NCI-H2227 treated with DMSO at 0.1 percent for 48 hours (cell line): Measurements from ENCODE around the gene OTOF.

ENCODE experiments used
- DNase-seq: peaks from one replicate; lab custom pipeline; 2025; lab: John Stamatoyannopoulos, UW

Gene OTOF

DNA sequence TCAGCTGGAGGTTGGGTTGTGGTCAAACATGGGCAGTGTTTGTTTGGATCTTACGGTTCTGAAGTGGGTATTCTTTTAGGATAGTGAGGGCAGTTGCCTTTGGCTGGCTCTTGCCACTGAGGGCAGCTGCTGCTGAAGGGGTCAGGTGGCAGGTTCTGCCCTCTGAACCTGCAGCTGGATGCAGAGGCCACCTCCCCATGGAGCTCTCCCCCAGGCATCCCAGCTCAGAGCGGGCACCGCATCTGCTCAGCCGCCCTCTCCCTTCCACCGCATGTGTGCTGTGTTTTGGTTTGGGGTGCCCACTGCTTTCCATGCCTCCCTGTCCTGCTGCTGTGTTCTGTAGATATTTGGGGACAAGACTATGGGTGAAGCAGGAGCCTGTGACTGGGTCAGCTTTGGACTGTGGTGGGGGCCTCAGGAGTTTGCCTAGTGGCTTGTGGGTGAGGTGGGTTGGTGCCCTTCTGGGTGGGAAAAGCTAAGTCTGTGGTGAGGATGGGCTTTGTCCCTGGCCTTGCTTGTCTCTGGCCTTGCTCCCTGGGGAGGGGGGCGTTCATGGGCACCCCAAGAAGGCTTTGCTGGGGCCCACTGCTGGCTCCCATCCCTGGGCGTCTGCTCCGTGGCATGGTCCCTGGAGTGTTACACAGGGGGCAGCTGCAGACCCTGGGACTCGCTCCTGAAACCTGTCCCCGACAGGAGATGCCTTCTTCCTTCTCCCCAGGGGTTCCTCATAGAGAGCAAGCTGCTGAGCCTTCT lies 28.5 kb downstream of the OTOF start:
- no peak for DNase-seq

DNA sequence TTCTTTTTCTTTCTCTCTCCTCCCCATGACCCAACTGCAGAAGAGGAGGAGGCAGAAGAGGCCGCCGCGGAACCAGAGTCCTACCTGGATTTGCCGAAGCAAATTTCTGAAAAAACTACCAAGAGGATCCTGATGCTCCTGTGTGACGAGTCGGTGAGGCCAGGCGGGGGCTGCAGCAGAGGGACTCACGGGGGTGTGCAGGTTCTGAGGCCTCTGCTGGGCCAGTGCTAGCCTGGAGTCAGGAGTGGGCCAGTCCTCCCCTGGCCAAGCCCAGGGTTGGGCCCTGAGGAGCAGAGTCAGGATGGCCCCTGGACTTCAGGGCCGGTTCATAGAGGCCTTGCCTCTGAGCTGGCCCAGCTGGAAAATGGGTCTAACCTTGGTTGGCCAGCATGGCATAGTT lies 29.3 kb downstream of the OTOF start:
- no peak for DNase-seq

DNA sequence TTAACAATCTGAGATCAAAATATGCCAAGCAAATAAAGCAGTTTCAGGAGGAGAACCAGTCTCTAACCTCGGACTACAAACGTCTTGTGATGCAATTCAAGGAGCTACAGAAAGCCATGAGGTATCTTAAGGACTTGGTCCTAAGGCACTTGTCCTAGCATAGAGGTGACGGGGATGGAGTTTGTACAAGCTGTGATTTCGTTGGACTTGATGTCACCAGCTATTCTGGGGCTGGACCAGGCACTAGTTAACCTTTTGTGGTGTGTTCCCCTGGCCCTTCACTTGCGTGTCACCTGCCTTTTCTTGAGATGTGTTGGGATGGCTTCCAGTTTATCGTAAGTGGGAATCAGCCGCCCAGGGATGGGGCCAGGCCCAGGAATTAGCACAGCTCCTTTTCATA lies 33.7 kb downstream of the OTOF start:
- no peak for DNase-seq

DNA sequence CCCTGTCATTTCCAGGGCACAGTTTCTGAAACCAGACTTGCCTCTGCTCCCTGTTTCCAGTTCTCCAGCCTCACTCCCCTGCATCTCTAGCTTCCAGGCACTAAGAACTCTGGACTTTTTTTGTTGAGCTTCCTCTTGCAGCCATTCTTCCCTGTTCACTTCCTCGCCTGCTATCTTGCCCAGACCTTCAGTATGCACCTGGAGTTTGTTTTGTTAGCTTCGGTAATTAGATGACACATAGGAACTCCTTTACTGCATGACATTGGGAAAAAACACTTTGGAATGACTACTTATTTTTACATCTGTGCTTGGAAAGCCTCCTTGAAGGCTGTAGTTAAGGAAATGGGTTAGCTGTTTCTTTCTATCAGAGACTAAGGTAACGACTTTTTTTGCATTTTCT lies 35.2 kb downstream of the OTOF start:
- DNase-seq = no peak

DNA sequence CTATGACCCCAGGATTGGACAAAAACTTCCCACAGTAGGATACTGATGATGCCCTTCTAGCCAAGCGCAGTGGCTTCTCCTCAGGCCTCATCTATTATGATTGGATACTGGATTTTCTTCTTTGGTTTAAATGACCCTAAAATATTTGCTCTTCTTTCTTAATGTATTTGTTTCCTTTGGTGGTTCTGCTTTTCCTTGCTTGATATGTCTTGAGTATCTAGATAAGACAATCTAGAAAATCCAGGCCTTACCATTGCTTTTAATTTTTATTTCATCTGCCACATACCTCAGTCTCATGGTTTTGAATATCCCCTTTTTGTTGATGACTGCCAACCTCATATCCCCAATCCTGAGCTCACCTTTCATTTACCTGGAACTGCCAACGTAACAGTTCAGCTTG lies 35.6 kb downstream of the OTOF start:
- no peak for DNase-seq

DNA sequence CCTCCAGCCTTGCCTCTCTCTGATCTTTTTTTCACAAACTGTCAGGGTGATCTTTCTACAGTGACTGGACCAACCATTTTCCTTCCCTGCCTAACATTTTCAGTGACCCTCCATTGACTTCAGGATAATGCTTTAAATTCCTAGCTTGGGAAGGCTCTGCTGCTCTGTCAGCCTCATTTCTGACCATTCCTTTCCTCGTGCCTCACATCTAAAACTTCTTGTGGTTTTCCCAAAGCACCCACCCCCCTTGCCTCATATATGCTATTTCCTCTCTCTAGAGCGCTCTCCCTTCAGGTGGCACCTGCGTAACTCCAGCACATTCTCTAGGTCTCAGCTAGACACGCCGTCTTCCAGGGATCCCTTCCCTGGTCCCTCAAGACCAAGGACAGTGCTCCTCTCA lies 39.0 kb downstream of the OTOF start:
- no peak for DNase-seq

DNA sequence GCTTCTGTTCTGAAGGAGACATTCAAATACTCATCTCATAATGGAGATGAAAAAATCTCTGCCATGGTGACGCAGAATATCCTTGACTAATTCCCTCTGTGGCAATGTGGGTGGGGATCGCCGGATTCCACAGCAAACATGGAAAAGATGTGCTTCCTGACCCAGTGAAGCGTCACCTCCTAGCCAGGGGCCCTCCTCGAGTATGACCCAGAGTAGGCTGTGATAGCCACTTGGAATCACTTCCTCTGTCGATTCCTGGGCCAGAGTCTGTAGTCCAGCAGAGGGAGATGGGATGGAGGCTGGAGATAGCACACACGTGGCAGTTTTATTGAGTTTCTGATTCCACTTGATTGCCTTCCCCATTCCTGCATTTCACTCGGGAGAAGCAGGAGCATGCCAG lies 39.4 kb downstream of the OTOF start:
- no peak for DNase-seq

DNA sequence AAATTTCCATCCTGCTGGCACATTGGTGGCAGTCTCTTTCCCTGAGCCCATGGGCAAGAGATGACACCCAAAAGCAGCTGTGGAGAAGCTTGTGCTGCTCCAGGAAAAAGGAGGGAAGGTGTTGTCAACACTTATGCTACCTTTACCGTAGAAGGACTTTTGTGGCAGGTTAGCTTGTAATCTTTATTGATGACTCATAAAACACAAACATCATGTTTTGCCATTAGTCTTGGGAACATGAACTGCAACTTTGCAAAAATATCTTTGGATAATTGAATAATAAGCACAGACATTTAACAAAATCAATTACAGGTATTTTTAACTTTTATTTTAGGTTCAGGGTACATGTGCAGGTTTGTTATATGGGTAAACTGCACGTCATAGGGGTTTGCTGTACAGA lies 42.8 kb downstream of the OTOF start:
- no peak for DNase-seq

DNA sequence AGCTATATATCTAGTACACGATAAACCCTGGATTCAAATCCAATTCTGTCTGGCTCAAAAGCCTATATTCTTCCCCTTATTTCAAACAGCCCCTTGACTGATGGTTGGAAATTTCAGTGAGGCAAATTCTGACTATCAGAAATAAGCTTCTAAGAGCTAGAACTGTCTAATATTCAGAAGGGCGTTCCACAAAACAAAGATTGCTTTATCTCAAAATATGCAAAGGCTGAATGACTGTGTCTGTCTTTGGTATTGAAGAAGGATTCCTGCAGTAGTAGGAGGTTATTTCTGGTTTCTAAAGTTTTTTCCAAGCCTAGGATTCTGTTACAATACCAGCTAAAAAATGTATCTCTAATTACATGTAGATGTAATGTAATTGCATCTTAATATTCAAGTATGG lies 45.1 kb downstream of the OTOF start:
- DNase-seq = no peak

DNA sequence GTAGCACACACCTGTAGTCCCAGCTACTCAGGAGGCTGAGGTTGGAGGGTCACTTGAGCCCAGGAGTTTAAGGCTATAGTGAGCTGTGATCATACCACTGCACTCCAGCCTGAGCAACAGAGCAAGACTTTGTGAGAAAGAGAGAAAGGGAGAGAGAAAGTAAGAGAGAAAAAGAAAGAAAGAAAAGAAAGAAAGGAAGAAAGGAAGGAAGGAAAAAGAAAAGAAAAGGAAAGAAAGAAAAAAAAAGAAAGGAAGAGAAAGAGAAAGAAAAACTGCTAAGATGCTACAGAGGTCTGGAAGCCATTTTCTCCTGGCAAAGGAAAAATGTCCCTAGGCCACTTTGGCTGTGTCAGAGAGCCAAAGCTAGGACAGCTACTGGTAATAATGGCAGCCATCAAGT lies 45.6 kb downstream of the OTOF start:
- DNase-seq = no peak

DNA sequence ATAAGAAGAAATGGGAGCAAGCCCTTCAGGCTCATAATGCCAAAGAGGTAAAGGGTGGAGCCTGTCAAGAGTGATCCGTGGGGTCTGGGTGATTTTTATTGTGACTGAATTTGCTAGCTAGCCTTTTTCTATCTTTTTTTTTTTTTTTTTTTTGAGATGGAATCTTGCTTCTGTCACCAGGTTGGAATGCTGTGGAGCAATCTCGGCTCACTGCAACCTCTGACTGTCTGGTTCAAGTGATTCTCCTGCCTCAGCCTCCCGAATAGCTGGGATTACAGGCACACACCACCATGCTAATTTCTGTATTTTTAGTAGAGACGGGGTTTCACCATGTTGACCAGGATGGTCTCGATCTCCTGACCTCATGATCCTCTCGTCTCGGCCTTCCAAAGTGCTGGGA lies 47.1 kb downstream of the OTOF start:
- no peak for DNase-seq

DNA sequence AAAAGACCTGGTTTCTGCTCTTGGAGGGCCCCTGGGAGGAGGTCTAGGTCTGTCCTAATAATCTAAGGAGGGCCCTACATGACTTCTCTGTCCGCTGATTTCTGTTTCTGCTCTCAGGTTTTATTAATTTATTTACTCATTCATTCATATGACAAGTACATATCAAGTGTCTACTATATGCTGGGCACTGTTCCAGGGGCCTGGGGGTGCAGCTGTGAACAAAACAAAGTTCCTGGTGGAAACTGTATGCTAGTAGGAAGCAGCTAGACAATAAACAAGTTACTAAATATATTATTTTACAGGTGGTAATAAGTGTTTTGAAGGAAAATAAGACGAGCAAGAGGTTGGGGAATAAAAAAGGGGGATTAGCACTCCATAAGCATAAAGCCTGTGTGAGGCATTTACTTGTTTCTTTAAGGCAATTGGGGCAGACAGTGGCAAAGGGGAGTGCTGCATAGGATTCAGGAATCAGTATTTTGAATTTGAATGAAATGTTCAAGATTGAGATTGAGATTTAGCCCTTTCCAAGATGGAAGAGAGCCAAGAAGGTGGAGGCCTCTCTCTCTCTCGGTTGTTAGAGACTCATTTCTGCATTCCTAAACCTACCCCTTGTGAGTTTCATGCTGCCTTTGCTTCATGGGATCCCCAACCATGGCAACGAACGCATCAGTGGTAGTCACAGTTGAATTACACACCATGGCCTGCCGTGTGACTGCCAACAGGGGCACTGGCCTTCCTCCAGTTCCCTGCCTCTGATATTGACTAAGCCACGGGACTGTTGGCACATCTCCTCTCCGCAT lies 47.9 kb downstream of the OTOF start:
- no peak for DNase-seq

DNA sequence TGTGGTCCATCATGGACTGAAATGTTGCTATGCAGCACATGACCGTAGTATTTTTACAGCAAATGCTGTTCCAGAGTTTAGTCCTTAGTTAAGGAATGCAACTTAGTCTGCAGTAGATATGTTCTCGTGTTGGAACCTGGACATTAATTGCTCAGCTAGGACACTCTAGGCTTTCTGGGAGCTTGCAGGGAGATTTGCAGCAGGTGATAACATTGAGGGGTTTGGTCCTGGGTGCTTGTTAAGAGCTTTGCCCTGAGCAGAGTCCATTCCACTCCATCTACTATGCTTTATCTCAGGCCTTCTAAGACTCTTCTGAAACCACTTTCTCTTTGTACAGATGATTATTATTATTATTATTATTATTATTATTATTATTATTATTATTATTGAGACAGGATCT lies 49.1 kb downstream of the OTOF start:
- DNase-seq = no peak

DNA sequence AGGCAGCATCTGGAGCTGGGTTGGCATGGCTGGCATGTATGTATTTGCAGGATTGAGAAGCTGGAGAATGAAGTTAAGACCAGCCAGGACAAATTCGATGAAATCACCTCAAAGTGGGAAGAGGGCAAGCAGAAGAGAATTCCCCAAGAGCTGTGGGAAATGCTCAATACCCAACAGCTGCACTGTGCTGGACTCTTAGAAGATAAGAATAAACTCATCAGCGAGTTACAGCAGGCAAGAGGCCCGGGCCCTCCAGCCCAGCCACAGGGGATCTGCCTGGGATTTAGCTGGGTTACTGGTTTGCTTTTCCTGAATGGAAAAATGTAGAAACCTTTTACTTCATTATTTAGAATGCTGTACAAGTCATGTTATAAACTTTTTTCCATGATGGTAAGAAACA lies 53.7 kb downstream of the OTOF start:
- no peak for DNase-seq

DNA sequence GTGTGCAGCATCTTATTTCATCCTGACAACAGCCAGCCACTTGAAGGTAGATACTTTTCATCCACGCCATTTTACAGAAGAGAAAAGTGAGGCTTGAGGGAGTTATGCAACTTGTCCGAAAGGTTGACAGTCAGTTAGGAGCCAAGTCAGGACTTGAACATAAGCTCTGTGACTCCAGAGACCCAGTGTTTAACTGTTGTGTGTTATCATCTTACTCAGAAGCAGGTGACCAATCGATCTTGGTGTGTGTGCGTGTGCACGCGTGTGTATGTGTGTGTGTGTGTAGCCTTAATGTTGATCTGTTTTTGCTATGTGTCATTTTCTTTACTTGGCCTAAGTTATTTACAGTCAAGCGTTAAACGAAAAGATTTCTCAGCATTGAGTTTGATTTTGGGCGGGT lies 54.2 kb downstream of the OTOF start:
- no peak for DNase-seq

DNA sequence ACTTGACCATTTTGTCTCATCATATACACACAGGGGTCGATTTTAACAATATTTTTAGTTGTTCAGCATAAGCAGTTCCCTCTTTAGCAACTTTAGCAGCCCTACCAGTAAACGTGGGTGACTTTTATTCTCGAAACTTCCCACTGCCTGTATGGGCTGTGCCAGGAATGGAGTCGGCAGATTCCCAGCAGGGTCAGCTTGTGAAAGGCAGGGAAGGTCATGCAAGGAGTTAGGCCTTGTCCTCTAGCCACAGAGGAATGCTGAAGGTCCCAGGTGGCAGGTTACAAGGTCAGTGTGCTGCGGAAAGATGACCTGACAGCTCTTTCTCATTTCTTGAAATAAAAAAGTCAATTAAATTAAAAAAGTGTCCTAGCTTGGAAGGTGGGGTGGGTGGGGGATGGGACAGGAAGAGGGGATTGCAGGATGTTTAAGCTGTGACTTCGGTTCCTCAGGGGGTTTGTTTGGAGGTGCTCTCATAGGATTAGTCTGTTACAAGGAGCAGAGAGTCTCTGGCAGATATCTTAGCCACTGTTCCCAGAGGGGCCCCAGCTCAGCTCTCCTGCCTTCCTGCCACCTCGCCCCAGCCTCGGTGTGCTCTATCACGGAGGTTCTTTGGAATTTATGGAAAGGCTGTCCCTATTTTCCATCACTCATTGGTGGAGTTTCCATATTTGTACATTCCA lies 54.8 kb downstream of the OTOF start:
- no peak for DNase-seq

DNA sequence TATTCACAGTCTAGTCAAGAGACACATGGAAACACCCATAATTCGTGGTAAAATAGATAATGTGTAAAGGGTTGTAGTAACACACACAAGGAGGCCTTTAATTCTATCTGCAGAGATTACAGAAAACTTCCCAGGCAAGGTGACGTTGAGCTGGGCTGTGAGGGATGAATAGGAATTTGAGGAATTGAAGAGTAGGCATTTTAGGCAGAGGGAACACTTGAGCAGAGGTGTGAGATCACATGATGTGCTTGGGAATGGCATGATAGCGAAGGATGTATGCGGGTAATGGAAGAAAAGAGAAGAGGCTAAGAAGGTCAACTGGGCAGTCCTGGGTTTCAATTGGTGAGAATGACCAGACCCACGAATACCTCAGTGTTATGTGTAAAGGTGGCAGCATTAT lies 56.0 kb downstream of the OTOF start:
- no peak for DNase-seq

DNA sequence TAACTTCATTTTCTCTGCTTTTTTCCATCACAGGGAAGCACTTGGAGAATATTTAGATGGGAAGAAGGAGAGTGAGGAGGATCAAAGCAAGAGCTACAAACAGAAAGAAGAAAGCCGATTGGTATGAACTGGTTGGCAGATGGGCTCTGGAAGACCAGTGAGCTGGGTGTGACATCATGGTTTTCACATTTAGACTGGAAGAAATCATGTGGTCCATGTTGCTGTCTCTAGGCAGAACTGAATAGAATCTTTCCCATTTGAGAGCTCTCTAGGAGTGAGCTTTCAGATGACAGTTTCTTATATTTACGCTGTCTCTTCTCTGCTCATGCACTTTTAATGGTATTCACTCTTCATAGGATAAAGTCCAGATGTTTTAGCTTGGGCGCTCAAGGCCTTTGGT lies 63.6 kb downstream of the OTOF start:
- no peak for DNase-seq

DNA sequence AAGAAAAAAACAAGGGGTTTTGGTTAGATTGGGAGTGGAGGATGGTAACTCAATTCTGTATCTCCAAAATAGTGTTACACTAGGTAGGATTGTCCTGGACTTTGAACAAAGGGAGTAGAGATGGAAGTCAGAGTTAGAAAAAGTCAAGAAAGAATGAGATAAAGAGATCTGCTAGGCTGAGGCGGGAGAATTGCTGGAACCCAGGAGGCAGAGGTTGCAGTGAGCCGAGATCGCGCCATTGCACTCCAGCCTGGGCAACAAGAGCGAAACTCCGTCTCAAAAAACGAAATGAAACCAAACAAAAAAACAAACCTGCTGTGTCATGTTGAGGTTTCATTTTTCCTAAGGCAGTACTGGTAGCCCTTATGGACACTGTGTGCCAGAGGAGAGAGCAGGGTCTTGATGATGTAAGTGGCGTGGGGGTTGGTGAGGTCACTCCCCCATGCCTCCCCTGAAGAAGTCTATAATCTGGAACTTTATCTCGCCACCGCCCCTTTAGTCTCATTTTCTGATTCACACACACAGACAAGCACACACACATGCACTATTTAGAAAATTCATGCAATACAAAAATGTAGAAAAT lies 65.7 kb downstream of the OTOF start:
- DNase-seq = no peak

DNA sequence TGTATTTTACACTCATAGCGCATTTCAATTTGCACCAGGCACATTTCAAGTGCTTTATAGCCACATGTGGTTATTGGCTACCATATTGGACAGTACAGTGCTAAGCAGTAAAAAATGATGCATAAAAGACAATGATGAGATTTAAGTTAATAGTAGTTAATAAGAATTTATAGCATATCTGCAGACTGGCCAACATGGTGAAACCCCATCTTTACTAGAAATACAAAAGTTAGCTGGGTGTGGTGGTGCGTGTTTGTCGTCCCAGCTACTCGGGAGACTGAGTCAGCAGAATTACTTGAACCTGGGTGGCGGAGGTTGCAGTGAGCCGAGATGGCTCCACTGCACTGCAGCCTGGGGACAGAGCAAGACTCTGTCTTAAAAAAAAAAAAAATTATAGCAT lies 66.5 kb downstream of the OTOF start:
- DNase-seq = no peak

DNA sequence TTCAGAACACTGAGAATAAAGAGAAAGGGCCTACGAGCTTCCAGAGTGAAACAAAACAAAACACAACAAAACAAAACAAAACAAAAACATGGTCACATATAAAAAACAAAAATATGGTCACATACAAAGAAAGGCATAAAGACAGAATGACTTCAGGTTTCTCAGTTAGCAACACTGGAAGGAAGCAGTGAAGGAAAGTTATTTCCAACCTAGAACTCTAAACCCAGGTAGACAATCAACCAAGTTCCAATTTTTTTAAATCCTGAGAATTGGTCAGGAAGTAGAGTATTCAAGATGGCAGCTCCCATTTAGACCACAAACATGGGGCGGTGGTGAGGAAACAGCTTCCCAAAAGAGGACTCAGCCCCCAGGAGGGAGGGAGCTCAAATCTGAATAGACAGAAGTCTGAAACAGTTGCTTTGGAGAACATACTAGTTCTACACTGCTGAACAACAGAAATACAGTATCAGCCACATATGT lies 67.1 kb downstream of the OTOF start:
- no peak for DNase-seq

DNA sequence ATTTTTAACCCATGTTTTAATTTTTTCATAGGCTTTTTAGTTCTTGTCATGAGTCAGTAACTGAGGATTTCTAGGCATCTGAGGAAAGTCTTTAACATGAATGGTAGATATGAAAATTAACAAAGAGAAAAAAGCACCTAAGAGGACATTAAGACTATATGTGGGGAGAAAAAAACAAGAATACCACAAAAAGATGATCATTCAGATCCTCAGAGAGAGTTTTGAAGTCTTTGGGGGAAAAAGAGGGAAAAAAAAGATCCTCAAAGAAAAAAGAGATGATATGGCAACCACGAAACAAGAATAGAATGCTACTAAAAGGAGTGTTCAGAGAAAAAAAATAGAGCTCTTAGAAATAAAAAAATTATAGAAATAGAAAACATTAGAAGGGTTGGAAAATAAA lies 68.1 kb downstream of the OTOF start:
- no peak for DNase-seq

DNA sequence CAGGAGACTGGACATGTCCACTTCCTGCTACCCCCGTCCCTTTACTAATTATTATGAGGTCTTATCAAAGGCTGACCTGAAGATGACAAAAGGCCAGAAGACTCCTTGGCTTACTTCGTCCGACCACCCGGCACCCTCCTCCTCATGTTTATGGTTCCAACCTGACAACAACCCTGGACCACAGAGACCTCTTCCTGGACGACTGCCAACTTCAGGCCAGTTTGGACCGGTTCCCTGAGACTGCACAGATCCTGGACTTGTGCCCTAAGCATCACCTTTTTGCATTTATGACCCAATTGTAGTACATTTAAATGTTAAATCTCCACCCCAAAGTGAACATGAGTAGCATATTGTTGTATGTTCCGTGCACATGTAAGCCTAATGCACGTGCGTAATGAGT lies 70.4 kb downstream of the OTOF start:
- no peak for DNase-seq
